GM12864 (cell line): ENCODE results near the gene ZNF532.

ENCODE experiments used
- DNase-seq: peaks from one replicate; pipeline ENCODE4 v3.0.0-alpha.2; 2011; ENCODE audit warnings: low read depth
- H3K4me3 ChIP-seq: 2 replicates; pipeline ENCODE4 v1.5.1; 2011; ENCODE audit warnings: mild to moderate bottlenecking, low read depth, low read length, control low read depth
- CTCF ChIP-seq: IDR thresholded peaks from 2 replicates; pipeline ENCODE4 v1.5.1; 2011; ENCODE audit warnings: low read depth, mild to moderate bottlenecking, moderate library complexity, low read length, control low read depth, inconsistent platforms; ENCODE audit errors: missing control alignments

The ZNF532 gene

GRCh38 chr18:58887613-58887963 lies 22.9 kb downstream of the ZNF532 start:
- no peak for TF ChIP-seq CTCF
- no peak overlapping the region for H3K4me3 ChIP-seq
- peak; percentile 37 for DNase-seq

- no peak overlapping the region for H3K4me3 ChIP-seq
- TF ChIP-seq CTCF: no peak
- DNase-seq: no peak
These were observed 27.1 kb downstream of the ZNF532 start for GRCh38 chr18:58891776-58892175.

- no peak overlapping the region for H3K4me3 ChIP-seq
- no peak for DNase-seq
- TF ChIP-seq CTCF: no peak
These were observed 27.8 kb downstream of the ZNF532 start for GRCh38 chr18:58892488-58892887.

GRCh38 chr18:58893388-58894099 lies 28.9 kb downstream of the ZNF532 start:
- no peak for DNase-seq
- no peak for TF ChIP-seq CTCF
- H3K4me3 ChIP-seq: no peak overlapping the region

- no peak overlapping the region for H3K4me3 ChIP-seq
- no peak for DNase-seq
- no peak for TF ChIP-seq CTCF
These were observed 30.3 kb downstream of the ZNF532 start for GRCh38 chr18:58894930-58895329.

GRCh38 chr18:58895385-58895784 lies 30.7 kb downstream of the ZNF532 start:
- no peak overlapping the region for H3K4me3 ChIP-seq
- TF ChIP-seq CTCF: no peak
- DNase-seq: no peak

- H3K4me3 ChIP-seq: no peak overlapping the region
- peak; percentile 19 for DNase-seq
- no peak for TF ChIP-seq CTCF
These were observed 31.6 kb downstream of the ZNF532 start for GRCh38 chr18:58896268-58896667.
